ENCODE data around the gene CSNK2A2. TPM values are rescaled to one million over a fixed set of nuclear protein-coding genes. Genes with fewer than 3 reads are reported as not detected.

Gene CSNK2A2
- total and polyA plus RNA-seq, 7 donors: 27.1 to 47.0 (median 41.1) TPM

GRCh38 chr16:58194790-58195189 is 3.1 kb downstream of the CSNK2A2 start:
- no peak for TF ChIP-seq CTCF (IDR thresholded peaks at IDR 0.05)
- no peaks in the 10 kb centered on the region for H3K27me3 ChIP-seq (ENCODE audit: insufficient read depth in 3 of 3, low read length in 2 of 3)
- peaks cover 12 to 68% of the 10 kb centered on the region in 2 donors for H3K36me3 ChIP-seq (ENCODE audit: insufficient read depth in 1 of 2, low read depth in 1 of 2)
- no peaks in the 10 kb centered on the region for H3K9me3 ChIP-seq
- 62 to 79% (median 65%) methylated on average over 3 of the region's 3 CpGs for WGBS, 3 donors
- intact Hi-C loops (cut with DNase I): loop anchor here in 1 of 2 donors (5.0 kb wide), 2 partner anchors 53 to 172 kb away; a partner anchor contains a TSS
- H3K4me1 ChIP-seq: peaks cover 14% of the 10 kb centered on the region
- no peak overlapping the region for H3K27ac ChIP-seq
- ATAC-seq (no peak), DNase-seq (no peak)
- no peak overlapping the region for H3K4me3 ChIP-seq

GRCh38 chr16:58187665-58188421 is 10.1 kb downstream of the CSNK2A2 start:
- 38 to 46% (median 40%) methylated on average over 10 of the region's 10 CpGs for WGBS, 3 donors
- H3K9me3 ChIP-seq: no peaks in the 10 kb centered on the region
- peaks cover 25% of the 10 kb centered on the region for H3K4me1 ChIP-seq
- intact Hi-C loops (cut with DNase I): no loop called here
- H3K27ac ChIP-seq: peak overlapping the region; percentile 71
- ATAC-seq (peak; percentile 88 to 96 (median 94)), DNase-seq (peak; percentile 48 to 72)
- H3K36me3 ChIP-seq (ENCODE audit: insufficient read depth in 1 of 2, low read depth in 1 of 2): peaks cover 13 to 82% of the 10 kb centered on the region in 2 donors
- no peaks in the 10 kb centered on the region for H3K27me3 ChIP-seq (ENCODE audit: insufficient read depth in 3 of 3, low read length in 2 of 3)
- H3K4me3 ChIP-seq: no peak overlapping the region
- no peak for TF ChIP-seq CTCF (IDR thresholded peaks at IDR 0.05)

- no peaks in the 10 kb centered on the region for H3K9me3 ChIP-seq
- DNase-seq (no peak), ATAC-seq (peak; percentile 28 to 62 (median 49))
- intact Hi-C loops (cut with DNase I): no loop called here
- H3K36me3 ChIP-seq (ENCODE audit: insufficient read depth in 1 of 2, low read depth in 1 of 2): peaks cover 11 to 81% of the 10 kb centered on the region in 2 donors
- H3K27ac ChIP-seq: peak overlapping the region; percentile 71
- peaks cover 25% of the 10 kb centered on the region for H3K4me1 ChIP-seq
- H3K27me3 ChIP-seq (ENCODE audit: insufficient read depth in 3 of 3, low read length in 2 of 3): no peaks in the 10 kb centered on the region
- no peak for TF ChIP-seq CTCF (IDR thresholded peaks at IDR 0.05)
- H3K4me3 ChIP-seq: no peak overlapping the region
These were observed 10.8 kb downstream of the CSNK2A2 start for GRCh38 chr16:58187092-58187491.

- intact Hi-C loops (cut with DNase I): no loop called here
- no peak overlapping the region for H3K4me3 ChIP-seq
- ATAC-seq: no peak
- no peaks in the 10 kb centered on the region for H3K27me3 ChIP-seq (ENCODE audit: insufficient read depth in 3 of 3, low read length in 2 of 3)
- TF ChIP-seq CTCF (IDR thresholded peaks at IDR 0.05): no peak
- peaks cover 9 to 81% of the 10 kb centered on the region in 2 donors for H3K36me3 ChIP-seq (ENCODE audit: insufficient read depth in 1 of 2, low read depth in 1 of 2)
- WGBS, 3 donors: 59 to 69% (median 60%) methylated on average over 6 of the region's 6 CpGs
- H3K4me1 ChIP-seq: peaks cover 25% of the 10 kb centered on the region
- no peaks in the 10 kb centered on the region for H3K9me3 ChIP-seq
- H3K27ac ChIP-seq: peak overlapping the region; percentile 71
- no peak for DNase-seq
These were observed 11.5 kb downstream of the CSNK2A2 start for GRCh38 chr16:58186176-58186944.
